C4-2B (cell line): ENCODE results near the gene PIGK.

ENCODE experiments used
- H3K27ac ChIP-seq: fragments of 450-650 bp; 2 replicates; pipeline ENCODE4 v1.5.1; 2017
- CTCF ChIP-seq: fragments of 450-650 bp; conservative IDR thresholded peaks from 2 replicates; pipeline ENCODE4 v1.5.1; 2017; ENCODE audit warnings: mild to moderate bottlenecking
- ZFX ChIP-seq: fragments of 450-650 bp; IDR thresholded peaks from 2 replicates; pipeline ENCODE4 v1.6.1; 2017

PIGK gene

GRCh38 chr1:77133731-77134358 lies 85.4 kb downstream of the PIGK start:
- H3K27ac ChIP-seq: no peak overlapping the region
- TF ChIP-seq CTCF (no peak), ZFX (no peak)

- H3K27ac ChIP-seq: no peak overlapping the region
- no peak for TF ChIP-seq ZFX
- TF ChIP-seq CTCF: peak; percentile 76
Observed at GRCh38 chr1:77126307-77126706, 92.9 kb downstream of the PIGK start.

- no peak overlapping the region for H3K27ac ChIP-seq
- TF ChIP-seq ZFX: no peak
- TF ChIP-seq CTCF: no peak
Observed at GRCh38 chr1:77121503-77121902, 97.7 kb downstream of the PIGK start.

- no peak for TF ChIP-seq CTCF
- no peak for TF ChIP-seq ZFX
Observed at GRCh38 chr1:77120950-77121349, 98.3 kb downstream of the PIGK start.

GRCh38 chr1:77118712-77119111 lies 100.5 kb downstream of the PIGK start:
- H3K27ac ChIP-seq: no peak overlapping the region
- TF ChIP-seq ZFX: no peak

More at GRCh38 chr1:77120950-77121349, 98.3 kb downstream of the PIGK start:
- no peak overlapping the region for H3K27ac ChIP-seq

- TF ChIP-seq ZFX: no peak
- no peak for TF ChIP-seq CTCF
- H3K27ac ChIP-seq: no peak overlapping the region
Observed at GRCh38 chr1:77104672-77105071, 114.6 kb downstream of the PIGK start.

GRCh38 chr1:77103486-77103885 lies 115.7 kb downstream of the PIGK start:
- no peak for TF ChIP-seq ZFX
- TF ChIP-seq CTCF: no peak
- H3K27ac ChIP-seq: no peak overlapping the region

- H3K27ac ChIP-seq: no peak overlapping the region
- TF ChIP-seq ZFX: no peak
- no peak for TF ChIP-seq CTCF
Observed at GRCh38 chr1:77100875-77101274, 118.4 kb downstream of the PIGK start.
